Subcutaneous adipose tissue (tissue), 4 donors: ENCODE measurements around the gene LARGE1. TPM values are rescaled to one million over a fixed set of nuclear protein-coding genes. Genes with fewer than 3 reads are reported as not detected.

Experiments used
- CTCF ChIP-seq: fragments of 450-650 bp; IDR thresholded peaks from one replicate; pipeline ENCODE4 v1.5.1; 2016; ENCODE audit warnings: low read depth, mild to moderate bottlenecking, control low read depth, antibody characterized with exemption, moderate library complexity
- total RNA-seq, 4 donors: library from RNA; depleted of rRNA; stranded (reverse); fragments of >200 nt; gene quantifications; one replicate each; pipeline ENCODE4 v1.1.0, GENCODE V29; 2016

The LARGE1 gene
- total RNA-seq, 4 donors from 2014 or later, result 19.4 to 28.8 (median 22.1) TPM

- TF ChIP-seq CTCF, result no peak
Measured at GRCh38 chr22:33869946-33870345, 50.3 kb downstream of the LARGE1 start.

DNA sequence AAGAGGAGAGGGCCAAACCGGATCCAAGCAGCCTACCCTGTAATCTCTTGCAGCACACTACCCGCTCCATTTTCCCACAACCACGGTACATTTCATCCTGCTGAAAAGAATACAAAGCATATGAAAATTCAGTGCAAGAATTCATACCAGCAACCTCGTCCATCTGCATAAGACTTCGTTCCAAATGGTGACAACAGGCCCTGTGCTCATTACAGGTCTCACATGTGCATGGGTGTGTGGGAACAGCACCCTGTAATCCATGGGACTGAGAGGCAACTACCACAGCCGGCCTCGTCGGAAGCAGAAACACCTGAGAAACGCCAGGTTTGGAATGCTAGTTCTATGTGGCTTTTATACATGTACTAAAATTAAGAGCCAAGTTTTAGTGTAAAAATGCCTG, 52.3 kb downstream of the LARGE1 start:
- no peak for TF ChIP-seq CTCF

- no peak for TF ChIP-seq CTCF
Measured at GRCh38 chr22:33867118-33867866, 53.0 kb downstream of the LARGE1 start.

DNA sequence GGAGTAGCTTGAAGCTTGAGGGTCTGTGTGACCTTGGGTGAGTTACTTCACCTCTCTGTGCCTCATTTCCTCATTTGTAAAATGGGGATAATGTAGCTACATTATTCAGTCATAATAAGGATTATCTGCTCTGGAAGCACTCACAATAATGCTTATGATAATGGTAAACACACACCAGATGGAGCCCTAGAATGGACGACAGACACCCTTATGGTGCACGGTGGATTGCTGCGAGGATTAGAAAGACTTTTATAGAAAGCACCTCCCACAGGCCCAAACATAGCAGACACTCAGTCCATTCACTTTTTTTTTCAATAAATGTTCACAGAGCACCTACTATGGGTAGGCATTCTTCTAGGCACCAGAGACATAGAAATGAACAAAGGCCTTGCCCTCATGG, 53.8 kb downstream of the LARGE1 start:
- no peak for TF ChIP-seq CTCF

- no peak for TF ChIP-seq CTCF
Measured at GRCh38 chr22:33865996-33866395, 54.3 kb downstream of the LARGE1 start.

DNA sequence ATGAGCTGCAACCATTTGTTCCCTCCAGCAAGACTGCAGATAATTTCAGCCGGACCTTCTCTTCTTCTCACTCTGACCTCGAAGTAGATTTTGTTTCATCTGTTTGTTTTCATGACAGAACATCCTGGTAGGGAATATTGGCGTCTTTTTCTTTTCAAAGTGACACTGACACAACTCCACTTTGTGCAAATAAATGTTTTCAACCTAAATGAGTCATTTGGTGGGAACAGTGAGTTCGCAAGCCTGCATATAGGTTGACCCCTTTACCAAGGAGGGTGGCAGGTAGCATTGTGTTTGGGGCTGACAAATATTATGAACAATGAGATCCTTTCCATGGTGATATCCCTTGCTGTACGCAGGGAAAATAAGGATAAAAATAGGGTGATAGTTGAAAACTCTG, 55.0 kb downstream of the LARGE1 start:
- no peak for TF ChIP-seq CTCF

GRCh38 chr22:33864723-33865130, 55.5 kb downstream of the LARGE1 start:
- TF ChIP-seq CTCF, result no peak
